ENCODE measurements around the gene NDUFV3. TPM values are rescaled to one million over a fixed set of nuclear protein-coding genes. Genes with fewer than 3 reads are reported as not detected.

Gene NDUFV3
- total RNA-seq, 4 donors from 2014 or later, result 41.4 to 61.0 (median 49.5) TPM

DNA sequence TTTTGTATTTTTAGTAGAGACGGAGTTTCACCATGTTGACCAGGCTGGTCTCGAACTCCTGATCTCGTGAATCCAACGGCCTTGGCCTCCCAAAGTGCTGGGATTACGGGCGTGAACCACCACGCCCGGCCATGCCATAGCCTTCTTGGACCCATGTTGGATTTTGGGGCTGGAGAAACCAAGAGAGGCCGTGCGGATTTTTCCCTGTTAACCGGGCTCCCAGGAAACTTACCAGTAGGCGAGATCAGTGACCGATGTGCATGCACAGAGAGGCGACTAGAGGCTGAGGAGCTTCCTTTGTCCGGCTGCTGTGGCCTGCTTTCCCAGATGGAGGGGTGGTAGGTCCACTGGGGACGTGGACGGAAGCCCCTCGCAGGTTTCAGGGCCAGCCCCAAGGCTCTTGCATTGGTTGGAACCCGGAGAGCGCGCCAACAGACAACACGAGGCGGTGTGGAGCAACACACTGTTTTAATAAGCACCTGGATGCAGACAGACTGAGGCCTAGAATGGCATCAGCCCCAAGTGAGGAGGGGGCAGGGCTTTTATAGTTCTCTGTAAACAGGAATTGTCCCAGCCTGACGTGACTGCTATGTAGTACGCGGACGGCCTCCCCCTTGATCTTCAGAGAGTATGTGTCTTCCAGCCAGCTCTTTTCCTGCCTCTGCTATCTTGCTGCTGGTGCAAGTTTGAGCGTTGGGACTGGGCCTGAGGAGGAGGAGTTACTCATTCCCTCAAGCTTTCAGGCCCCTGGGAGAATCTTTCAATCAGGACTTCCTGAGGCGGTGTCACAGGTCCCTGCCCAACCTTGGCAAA is 32.2 kb downstream of the NDUFV3 start, which contains the start of gene ERVH48-1:
ERVH48-1 (minus strand) TSS at position 517 of the 813 bp plus-strand sequence. CDS start 6,624 bp downstream, outside the sequence.
- TF ChIP-seq, protein P1, sequence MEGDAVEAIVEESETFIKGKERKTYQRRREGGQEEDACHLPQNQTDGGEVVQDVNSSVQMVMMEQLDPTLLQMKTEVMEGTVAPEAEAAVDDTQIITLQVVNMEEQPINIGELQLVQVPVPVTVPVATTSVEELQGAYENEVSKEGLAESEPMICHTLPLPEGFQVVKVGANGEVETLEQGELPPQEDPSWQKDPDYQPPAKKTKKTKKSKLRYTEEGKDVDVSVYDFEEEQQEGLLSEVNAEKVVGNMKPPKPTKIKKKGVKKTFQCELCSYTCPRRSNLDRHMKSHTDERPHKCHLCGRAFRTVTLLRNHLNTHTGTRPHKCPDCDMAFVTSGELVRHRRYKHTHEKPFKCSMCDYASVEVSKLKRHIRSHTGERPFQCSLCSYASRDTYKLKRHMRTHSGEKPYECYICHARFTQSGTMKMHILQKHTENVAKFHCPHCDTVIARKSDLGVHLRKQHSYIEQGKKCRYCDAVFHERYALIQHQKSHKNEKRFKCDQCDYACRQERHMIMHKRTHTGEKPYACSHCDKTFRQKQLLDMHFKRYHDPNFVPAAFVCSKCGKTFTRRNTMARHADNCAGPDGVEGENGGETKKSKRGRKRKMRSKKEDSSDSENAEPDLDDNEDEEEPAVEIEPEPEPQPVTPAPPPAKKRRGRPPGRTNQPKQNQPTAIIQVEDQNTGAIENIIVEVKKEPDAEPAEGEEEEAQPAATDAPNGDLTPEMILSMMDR (IDR thresholded peaks at IDR 0.05; ENCODE audit: low read depth), result no peak

DNA sequence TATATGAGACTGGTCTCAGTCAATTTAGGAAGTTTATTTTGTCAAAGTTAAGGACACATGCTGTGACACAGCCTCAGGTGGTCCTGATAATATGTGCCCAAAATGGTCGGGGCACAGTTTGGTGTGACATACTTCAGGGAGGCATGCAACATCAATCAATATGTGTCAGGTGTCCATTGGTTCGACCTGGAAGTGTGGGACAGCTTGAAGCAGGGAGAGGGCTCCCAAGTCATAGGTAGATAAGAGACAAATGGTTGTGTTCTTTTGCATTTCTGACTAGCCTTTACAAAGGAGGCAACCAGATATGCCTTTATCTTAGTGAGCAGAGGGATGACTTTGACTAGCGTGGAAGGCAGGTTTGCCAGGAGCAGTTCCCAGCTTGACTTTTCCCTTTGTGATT is 36.9 kb downstream of the NDUFV3 start:
- TF ChIP-seq, protein P1 (IDR thresholded peaks at IDR 0.05; ENCODE audit: low read depth), result no peak

DNA sequence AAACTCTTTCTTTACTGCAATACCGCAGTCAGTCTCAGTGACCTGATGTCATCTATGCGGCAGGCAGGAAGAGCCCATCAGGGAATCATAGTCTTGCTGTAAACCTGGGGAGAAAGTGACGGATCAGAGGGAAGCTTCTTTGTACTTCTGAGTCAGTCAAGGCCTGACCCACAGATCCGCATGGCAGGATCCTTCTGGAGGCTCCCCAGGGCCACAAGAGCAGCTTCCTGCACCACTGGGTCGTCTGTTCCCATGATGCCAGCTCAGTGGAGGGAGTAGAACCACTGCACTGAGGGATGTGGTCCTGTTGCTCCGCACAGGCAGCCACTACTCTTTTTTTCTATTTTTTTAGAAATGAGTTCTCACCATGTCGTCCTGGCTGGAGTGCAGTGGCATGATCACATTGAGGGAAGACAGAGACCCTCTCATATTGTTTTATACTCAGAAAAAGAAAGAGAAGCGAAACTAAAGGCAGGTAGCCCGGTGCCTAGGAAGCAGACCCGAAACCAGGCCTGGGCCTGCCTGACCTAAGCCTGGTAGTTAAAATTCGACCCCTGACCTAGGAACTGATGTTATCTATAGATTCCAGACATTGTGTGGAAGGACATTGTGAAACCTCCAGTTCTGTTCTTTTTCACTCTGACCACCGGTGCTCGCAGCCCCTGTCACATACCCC is 38.6 kb downstream of the NDUFV3 start:
- TF ChIP-seq, protein P1 (IDR thresholded peaks at IDR 0.05; ENCODE audit: low read depth), result no peak

DNA sequence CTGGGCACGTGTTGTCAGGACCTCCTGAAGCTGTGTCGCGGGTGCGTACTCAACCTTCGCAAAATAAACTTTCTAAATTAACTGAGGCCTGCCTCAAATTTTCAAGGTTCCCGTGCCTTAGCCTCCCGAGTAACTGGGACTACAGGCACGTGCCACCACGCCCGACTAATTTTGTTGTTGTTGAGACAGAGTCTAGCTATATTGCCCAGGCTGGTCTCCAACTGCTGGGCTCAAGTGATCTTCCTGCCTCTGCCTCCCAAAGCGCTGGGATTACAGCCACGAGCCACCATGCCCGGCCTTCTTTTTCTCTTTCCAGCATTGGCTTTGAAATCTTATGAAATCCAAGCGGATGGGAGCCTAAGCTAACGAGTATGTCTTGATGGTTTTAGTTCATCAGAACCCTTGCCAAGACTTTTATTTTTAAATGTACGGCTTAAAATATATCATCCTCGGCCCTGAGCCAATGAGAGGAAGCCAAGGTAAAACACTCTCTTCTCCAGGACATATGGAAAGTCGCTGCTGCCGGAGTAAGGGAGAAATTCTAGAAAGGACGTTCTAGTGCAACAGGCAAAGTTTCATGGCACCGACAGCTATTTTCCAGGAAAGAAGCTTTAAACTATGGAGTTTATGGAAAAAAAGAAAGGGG is 45.0 kb downstream of the NDUFV3 start:
- TF ChIP-seq, protein P1 (IDR thresholded peaks at IDR 0.05; ENCODE audit: low read depth), result no peak

DNA sequence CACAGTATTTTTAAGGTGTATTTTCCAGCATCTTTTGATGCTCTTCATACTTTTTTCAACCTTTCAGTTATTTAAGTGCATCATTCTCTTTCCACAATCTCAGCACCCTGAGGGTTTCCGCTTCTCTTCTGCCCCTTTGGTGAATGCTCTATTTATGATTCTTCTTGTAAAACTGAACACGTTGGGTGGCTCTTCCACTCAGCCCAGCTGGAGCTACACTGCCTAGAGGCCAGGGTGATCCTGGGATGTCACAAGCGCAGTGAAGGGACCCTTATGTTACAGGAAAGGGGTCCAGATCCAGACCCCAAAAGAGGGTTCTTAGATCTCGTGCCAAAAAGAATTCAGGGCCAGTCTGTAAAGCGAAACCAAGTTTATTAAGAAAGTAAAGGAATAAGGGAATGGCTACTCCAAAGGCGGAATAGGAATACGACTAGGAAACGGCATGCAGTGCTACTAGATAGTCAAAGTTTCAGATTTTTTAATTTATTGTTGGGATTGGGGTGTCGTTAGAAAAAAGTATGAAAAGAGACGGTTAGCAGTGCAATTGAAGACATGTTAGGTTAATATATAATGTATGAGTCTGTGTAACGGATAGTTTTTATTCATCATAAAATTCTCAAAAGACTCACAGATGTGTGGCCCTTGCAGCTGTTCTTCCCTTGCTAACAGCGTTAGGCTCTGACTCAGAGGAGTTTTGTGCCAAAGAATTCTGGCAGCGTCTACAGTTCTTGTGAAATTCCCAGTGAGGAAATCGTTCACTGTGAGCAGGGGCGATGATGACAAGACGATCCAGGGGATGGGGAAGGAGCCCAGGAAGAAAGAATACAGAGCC is 46.7 kb downstream of the NDUFV3 start:
- TF ChIP-seq, protein P1 (IDR thresholded peaks at IDR 0.05; ENCODE audit: low read depth), result no peak

DNA sequence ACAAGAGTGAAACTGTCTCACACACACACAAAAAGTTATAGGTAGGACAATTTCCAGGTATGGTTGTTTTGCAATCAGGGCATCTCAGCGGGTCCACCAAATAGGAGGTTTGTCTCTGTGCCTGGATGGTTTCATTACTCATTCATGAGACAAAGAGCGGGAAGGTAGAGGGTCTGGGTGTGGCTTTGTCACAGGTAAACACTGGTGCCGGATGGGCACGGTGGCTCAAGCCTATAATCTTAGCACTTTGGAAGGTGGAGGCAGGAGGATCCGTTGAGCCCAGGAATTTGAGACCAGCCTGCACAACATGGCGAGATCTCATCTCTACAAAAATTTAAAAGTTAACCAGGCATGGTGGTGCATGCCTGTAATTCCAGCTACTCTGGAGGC is 48.6 kb downstream of the NDUFV3 start:
- TF ChIP-seq, protein P1 (IDR thresholded peaks at IDR 0.05; ENCODE audit: low read depth), result no peak

All from subcutaneous adipose tissue (tissue), 4 donors.